H9 (cell line): ENCODE results near the gene LRRFIP2. TPM values are rescaled to one million over a fixed set of nuclear protein-coding genes. Genes with fewer than 3 reads are reported as not detected.
"Not testable (repeated sequence)": the region's sequence is repeated elsewhere in the genome, so short reads cannot be mapped to it uniquely, and the experiment has no call there.

ENCODE experiments used
- DNase-seq: peaks from one replicate; pipeline ENCODE4 v3.0.0-alpha.2; 2017
- H2AFZ ChIP-seq: one replicate; pipeline ENCODE4 v1.6.1; 2013; ENCODE audit warnings: mild to moderate bottlenecking, low read length, control low read depth, moderate library complexity
- H2AK5ac ChIP-seq: 2 replicates; pipeline ENCODE4 v1.6.1; 2013; ENCODE audit warnings: low read length, control low read depth, mixed read lengths; ENCODE audit not compliant: insufficient read length
- H2BK120ac ChIP-seq: one replicate; pipeline ENCODE4 v1.6.1; 2013; ENCODE audit warnings: low read depth, mild to moderate bottlenecking, low read length, control low read depth, inconsistent platforms; ENCODE audit not compliant: poor library complexity, severe bottlenecking
- H2BK12ac ChIP-seq: 2 replicates; pipeline ENCODE4 v1.6.1; 2013; ENCODE audit warnings: low read length, control low read depth, mixed read lengths, low read depth; ENCODE audit not compliant: insufficient read length
- H2BK15ac ChIP-seq: 2 replicates; pipeline ENCODE4 v1.6.1; 2013; ENCODE audit warnings: low read depth, low read length, control low read depth
- H2BK20ac ChIP-seq: one replicate; pipeline ENCODE4 v1.6.1; 2013; ENCODE audit warnings: low read depth, mild to moderate bottlenecking, low read length, control low read depth, inconsistent platforms; ENCODE audit not compliant: poor library complexity, severe bottlenecking
- H2BK5ac ChIP-seq: 2 replicates; pipeline ENCODE4 v1.6.1; 2013; ENCODE audit warnings: low read length, control low read depth, mixed read lengths; ENCODE audit not compliant: insufficient read length
- H3K14ac ChIP-seq: 2 replicates; pipeline ENCODE4 v1.6.1; 2013; ENCODE audit warnings: low read length, control low read depth; ENCODE audit not compliant: insufficient read depth
- H3K18ac ChIP-seq: 2 replicates; pipeline ENCODE4 v1.6.1; 2013; ENCODE audit warnings: low read depth, mild to moderate bottlenecking, mixed read lengths, low read length, control low read depth; ENCODE audit not compliant: insufficient read length
- H3K23ac ChIP-seq: 2 replicates; pipeline ENCODE4 v1.6.1; 2013; ENCODE audit warnings: low read length, control low read depth, mixed read lengths, low read depth; ENCODE audit not compliant: insufficient read length
- H3K23me2 ChIP-seq: 2 replicates; pipeline ENCODE4 v1.6.1; 2013; ENCODE audit warnings: low read depth, mild to moderate bottlenecking, mixed read lengths, low read length, control low read depth; ENCODE audit not compliant: insufficient read length, poor library complexity, severe bottlenecking
- H3K27ac ChIP-seq: 2 replicates; pipeline ENCODE4 v1.5.1; 2013; ENCODE audit warnings: low read length, control low read depth, mixed read lengths, low read depth; ENCODE audit not compliant: insufficient read length
- H3K27me3 ChIP-seq: 2 replicates; pipeline ENCODE4 v1.6.1; 2013; ENCODE audit warnings: low read length, control low read depth, inconsistent platforms; ENCODE audit not compliant: insufficient read depth
- H3K4ac ChIP-seq: 2 replicates; pipeline ENCODE4 v1.6.1; 2013; ENCODE audit warnings: low read depth, mild to moderate bottlenecking, control low read depth, inconsistent platforms, low read length, moderate library complexity
- H3K4me1 ChIP-seq: 2 replicates; pipeline ENCODE4 v1.6.1; 2013; ENCODE audit warnings: low read length, control low read depth, inconsistent platforms; ENCODE audit not compliant: insufficient read depth
- H3K4me2 ChIP-seq: 2 replicates; pipeline ENCODE4 v1.6.1; 2013; ENCODE audit warnings: low read length, control low read depth, mixed read lengths; ENCODE audit not compliant: insufficient read length, insufficient read depth
- H3K56ac ChIP-seq: 2 replicates; pipeline ENCODE4 v1.6.1; 2013; ENCODE audit warnings: low read depth, mild to moderate bottlenecking, mixed read lengths, low read length, control low read depth; ENCODE audit not compliant: insufficient read length
- H3K79me1 ChIP-seq: 2 replicates; pipeline ENCODE4 v1.6.1; 2013; ENCODE audit warnings: low read depth, mild to moderate bottlenecking, moderate library complexity, low read length, control low read depth, inconsistent platforms; ENCODE audit not compliant: insufficient read depth, poor library complexity, severe bottlenecking
- H3K79me2 ChIP-seq: 2 replicates; pipeline ENCODE4 v1.6.1; 2013; ENCODE audit warnings: low read length, control low read depth, inconsistent platforms; ENCODE audit not compliant: insufficient read depth
- H3K9ac ChIP-seq: 2 replicates; pipeline ENCODE4 v1.6.1; 2013; ENCODE audit warnings: low read length, control low read depth, mixed read lengths; ENCODE audit not compliant: insufficient read length; ENCODE audit errors: extremely low read depth
- H3K9me3 ChIP-seq: one replicate; pipeline ENCODE4 v1.6.1; 2013; ENCODE audit warnings: low read depth, low read length, inconsistent platforms; ENCODE audit not compliant: control insufficient read depth
- H3T11ph ChIP-seq: one replicate; pipeline ENCODE4 v1.6.1; 2013; ENCODE audit warnings: mild to moderate bottlenecking, low read length, control low read depth, inconsistent platforms
- H4K20me1 ChIP-seq: one replicate; pipeline ENCODE4 v1.6.1; 2013; ENCODE audit not compliant: control insufficient read depth, insufficient read length, insufficient read depth
- H4K5ac ChIP-seq: 2 replicates; pipeline ENCODE4 v1.6.1; 2013; ENCODE audit warnings: low read depth, mild to moderate bottlenecking, mixed read lengths, low read length, control low read depth; ENCODE audit not compliant: insufficient read length
- H4K8ac ChIP-seq: replicated peaks from 2 replicates; pipeline ENCODE4 v1.6.1; 2013; ENCODE audit warnings: low read length, control low read depth, mixed read lengths, low read depth; ENCODE audit not compliant: insufficient read length
- H4K91ac ChIP-seq: 2 replicates; pipeline ENCODE4 v1.6.1; 2013; ENCODE audit warnings: low read depth, mild to moderate bottlenecking, moderate library complexity, mixed read lengths, low read length, control low read depth; ENCODE audit not compliant: insufficient read length
- H3K27ac Mint-ChIP-seq, 3 experiments: 2 replicates in 2 of 3; 3 replicates in 1 of 3; pipeline ENCODE4 v1.8.0; 2020 to 2021; ENCODE audit warnings: mixed read lengths in 3 of 3, mild to moderate bottlenecking in 1 of 3, moderate library complexity in 1 of 3
- H3K27me3 Mint-ChIP-seq: 2 replicates; pipeline ENCODE4 v1.8.0; 2021; ENCODE audit warnings: low read depth, mild to moderate bottlenecking, moderate library complexity, mixed read lengths
- H3K36me3 Mint-ChIP-seq, 3 experiments: 2 replicates in 2 of 3; 3 replicates in 1 of 3; pipeline ENCODE4 v1.8.0; 2020 to 2021; ENCODE audit warnings: low read depth in 3 of 3, mixed read lengths in 3 of 3; ENCODE audit not compliant: insufficient read depth in 1 of 3
- H3K4me1 Mint-ChIP-seq, 2 experiments: 2 replicates each; pipeline ENCODE4 v1.8.0; 2020; ENCODE audit warnings: mixed read lengths in 2 of 2
- H3K4me3 Mint-ChIP-seq, 2 experiments: 2 replicates in 1 of 2; 3 replicates in 1 of 2; pipeline ENCODE4 v1.8.0; 2020 to 2021; ENCODE audit warnings: mild to moderate bottlenecking in 2 of 2, mixed read lengths in 2 of 2, moderate library complexity in 1 of 2
- H3K9me3 Mint-ChIP-seq, 2 experiments: 2 replicates in 1 of 2; 3 replicates in 1 of 2; pipeline ENCODE4 v1.8.0; 2020; ENCODE audit warnings: mild to moderate bottlenecking in 2 of 2, mixed read lengths in 2 of 2, moderate library complexity in 1 of 2
- whole genome bisulfite sequencing: extraction: QIAGEN DNeasy Blood & Tissue Kit; methylation state at CpG from one replicate; pipeline ENCODE4 v1.1.7; 2013; ENCODE audit warnings: missing lambda C conversion rate, low lambda C conversion rate, mixed read lengths; ENCODE audit not compliant: insufficient read length; ENCODE audit errors: extremely low coverage; 5-methylcytosine and 5-hydroxymethylcytosine counted together
- total RNA-seq: library from RNA; stranded (reverse); gene quantifications from 2 replicates; pipeline ENCODE4 v1.2.1, GENCODE V29; 2021

LRRFIP2 gene
- total RNA-seq, 1 experiment from 2014 or later = 30.7 TPM

GRCh38 chr3:37208008-37208407 is 33.6 kb upstream of the LRRFIP2 start:
- not testable (repeated sequence) for H3T11ph ChIP-seq, H2BK12ac ChIP-seq, H3K18ac ChIP-seq, H3K23ac ChIP-seq, H3K9me3 ChIP-seq, H2BK5ac ChIP-seq, H4K8ac ChIP-seq, H3K4me1 ChIP-seq, H2BK20ac ChIP-seq, H3K14ac ChIP-seq, H3K4me2 ChIP-seq, H3K27ac Mint-ChIP-seq, H2AK5ac ChIP-seq, DNase-seq, H2BK15ac ChIP-seq, H3K36me3 Mint-ChIP-seq, H3K79me2 ChIP-seq, H3K79me1 ChIP-seq, H4K91ac ChIP-seq, H3K4ac ChIP-seq, H3K27ac ChIP-seq, H3K56ac ChIP-seq, H2AFZ ChIP-seq, H3K27me3 Mint-ChIP-seq, H3K27me3 ChIP-seq, H3K9ac ChIP-seq, H3K4me1 Mint-ChIP-seq, H2BK120ac ChIP-seq, H4K20me1 ChIP-seq, H3K23me2 ChIP-seq, H3K4me3 Mint-ChIP-seq, H4K5ac ChIP-seq
- peaks cover 0 to 10% of the 10 kb centered on the region in 2 experiments for H3K9me3 Mint-ChIP-seq
- no CpG with 5 or more reads among the region's 3 CpGs for WGBS

DNA sequence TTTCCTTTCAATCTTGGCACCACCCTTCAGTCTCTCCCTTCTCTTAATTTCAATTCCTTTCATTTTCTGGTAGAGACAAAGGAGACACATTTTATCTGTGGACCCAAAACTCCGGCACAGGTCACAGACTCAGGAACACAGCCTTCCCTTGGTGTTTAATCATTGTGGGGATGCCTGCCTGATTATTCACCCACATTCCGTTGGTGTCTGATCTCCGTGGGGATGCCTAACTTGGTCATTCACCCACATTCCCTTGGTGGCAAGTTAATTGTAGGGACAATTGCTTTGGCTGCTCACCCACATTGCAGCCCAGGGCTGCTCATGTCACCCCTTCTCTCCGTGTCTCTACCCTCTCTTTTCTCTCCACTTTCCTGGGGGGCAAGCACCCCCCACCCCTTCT is 31.7 kb upstream of the LRRFIP2 start:
- not testable (repeated sequence) for H2AK5ac ChIP-seq, H4K20me1 ChIP-seq, H3K36me3 Mint-ChIP-seq, H3K4me2 ChIP-seq, H4K5ac ChIP-seq, H2BK15ac ChIP-seq, H3K4me1 Mint-ChIP-seq, H3K14ac ChIP-seq, H3K23me2 ChIP-seq, H2AFZ ChIP-seq, H3K23ac ChIP-seq, H2BK5ac ChIP-seq, H3K79me1 ChIP-seq, H3K27ac ChIP-seq, DNase-seq, H3K4ac ChIP-seq, H3K9me3 ChIP-seq, H3T11ph ChIP-seq, H3K27me3 Mint-ChIP-seq, H4K91ac ChIP-seq, H3K18ac ChIP-seq, H2BK20ac ChIP-seq, H2BK12ac ChIP-seq, H3K9ac ChIP-seq, H3K56ac ChIP-seq, H2BK120ac ChIP-seq, H3K79me2 ChIP-seq, H4K8ac ChIP-seq, H3K4me3 Mint-ChIP-seq, H3K27me3 ChIP-seq, H3K4me1 ChIP-seq, H3K27ac Mint-ChIP-seq
- peaks cover 0 to 10% of the 10 kb centered on the region in 2 experiments for H3K9me3 Mint-ChIP-seq
- no CpG with 5 or more reads among the region's 4 CpGs for WGBS
